ENCODE results near the gene CXXC5. TPM values are rescaled to one million over a fixed set of nuclear protein-coding genes. Genes with fewer than 3 reads are reported as not detected.

Gene CXXC5
- total RNA-seq, 1 experiment from 2014 or later, result 85.0 TPM

DNA sequence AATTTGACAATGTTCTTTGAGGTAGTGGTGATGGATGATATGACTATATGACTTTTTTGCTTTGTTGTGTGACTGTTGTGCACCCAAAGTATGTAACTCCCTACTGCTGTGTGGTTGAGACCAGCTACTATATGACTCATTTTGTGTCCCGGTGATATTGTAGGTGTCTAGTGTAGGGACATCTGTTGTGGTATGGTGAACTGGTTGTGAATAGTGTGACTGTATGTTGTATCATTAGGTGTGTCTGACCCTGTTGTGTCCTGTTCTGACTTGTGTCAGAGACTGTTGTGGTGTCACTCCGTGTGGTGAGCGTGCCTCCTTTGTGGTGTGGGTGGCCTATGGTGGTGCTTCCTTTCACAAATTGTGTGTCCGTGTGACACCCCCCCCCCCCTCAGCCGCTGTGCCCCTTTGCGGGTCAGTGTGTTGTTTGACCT lies 11.2 kb upstream of the CXXC5 start:
- CTCF ChIA-PET, result interaction anchor here (0.6 to 1.7 kb wide), 2 partner anchors 11 to 139 kb away, joined by 10 to 14 read pairs; partner anchors contain the start of gene CXXC5
- Histone ChIP-seq H3K4me1 (ENCODE audit: control insufficient read depth, insufficient read depth, low read length) (peaks cover 58% of the 10 kb centered on the region), H3K4me3 (ENCODE audit: low read depth in 2 of 2, low read length in 2 of 2) (peak overlapping the region; percentile 36 to 54), H3K27me3 (ENCODE audit: control insufficient read depth, insufficient read depth, low read length) (no peaks in the 10 kb centered on the region), H3K9me3 (ENCODE audit: control insufficient read depth, insufficient read depth, low read depth, low read length) (no peaks in the 10 kb centered on the region), H3K27ac (ENCODE audit: low read length) (peak overlapping the region; percentile 79), H3K36me3 (ENCODE audit: control insufficient read depth, insufficient read depth, low read length) (no peaks in the 10 kb centered on the region)
- DNase-seq (ENCODE audit: low read depth, low spot score), result no peak
- in situ Hi-C loops (cut with HindIII; ENCODE audit: low pct_unique_long_range_greater_than_20kb, low sequenced_read_pairs), result no loop called here
- no peak for ATAC-seq
- BruUV-seq (replicated peaks), result no TSS peak
- intact Hi-C loops (cut with micrococcal nuclease; ENCODE audit: unreplicated experiment), result no loop called here
- no peak for TF ChIP-seq POLR2AphosphoS5 (IDR thresholded peaks at IDR 0.05; ENCODE audit: low read depth, low read length)
- TF ChIP-seq REST (IDR thresholded peaks at IDR 0.05; ENCODE audit: insufficient read depth in 1 of 2, low read depth in 2 of 2, low read length in 1 of 2), result no peak
- no peak for TF ChIP-seq SIN3A (IDR thresholded peaks at IDR 0.05; ENCODE audit: borderline replicate concordance, insufficient read depth, low read depth, low read length)
- TF ChIP-seq CTCF (IDR thresholded peaks at IDR 0.05), result no peak
- no peak for TF ChIP-seq TCF7L2 (IDR thresholded peaks at IDR 0.05; ENCODE audit: low read depth, low read length)
- POLR2A ChIA-PET, result no interaction called here

- peak overlapping the region; percentile 36 to 54 for H3K4me3 ChIP-seq (ENCODE audit: low read depth in 2 of 2, low read length in 2 of 2)
- H3K36me3 ChIP-seq (ENCODE audit: control insufficient read depth, insufficient read depth, low read length), result no peaks in the 10 kb centered on the region
- POLR2A ChIA-PET, result interaction anchor here (0.7 to 1.3 kb wide), 2 partner anchors 11 to 344 kb away, joined by 4 to 5 read pairs; partner anchors contain the start of genes CXXC5 and MATR3
- no peaks in the 10 kb centered on the region for H3K27me3 ChIP-seq (ENCODE audit: control insufficient read depth, insufficient read depth, low read length)
- DNase-seq (ENCODE audit: low read depth, low spot score) (no peak), ATAC-seq (peak; percentile 60)
- peak overlapping the region; percentile 73 for H3K27ac ChIP-seq (ENCODE audit: low read length)
- intact Hi-C loops (cut with micrococcal nuclease; ENCODE audit: unreplicated experiment), result no loop called here
- H3K9me3 ChIP-seq (ENCODE audit: control insufficient read depth, insufficient read depth, low read depth, low read length), result no peaks in the 10 kb centered on the region
- TF ChIP-seq TCF7L2 (IDR thresholded peaks at IDR 0.05; ENCODE audit: low read depth, low read length) (no peak), REST (IDR thresholded peaks at IDR 0.05; ENCODE audit: insufficient read depth in 1 of 2, low read depth in 2 of 2, low read length in 1 of 2) (no peak), POLR2AphosphoS5 (IDR thresholded peaks at IDR 0.05; ENCODE audit: low read depth, low read length) (no peak), SIN3A (IDR thresholded peaks at IDR 0.05; ENCODE audit: borderline replicate concordance, insufficient read depth, low read depth, low read length) (peak; percentile 74; the same call in 1 of the 2 replicates), CTCF (IDR thresholded peaks at IDR 0.05) (no peak)
- in situ Hi-C loops (cut with HindIII; ENCODE audit: low pct_unique_long_range_greater_than_20kb, low sequenced_read_pairs), result no loop called here
- CTCF ChIA-PET, result interaction anchor here (0.6 to 1.7 kb wide), 2 partner anchors 11 to 138 kb away, joined by 10 to 14 read pairs; partner anchors contain the start of gene CXXC5
- no TSS peak for BruUV-seq (replicated peaks)
- H3K4me1 ChIP-seq (ENCODE audit: control insufficient read depth, insufficient read depth, low read length), result peaks cover 62% of the 10 kb centered on the region
Measured at GRCh38 chr5:139637438-139638089, 10.6 kb upstream of the CXXC5 start.

All from Panc1 (cell line).